Sigmoid colon (tissue), 4 donors: ENCODE results near the gene TRIM24.

Source experiments
- CTCF ChIP-seq, 4 experiments: fragments of 450-650 bp in 3 of 4; fragments of 200-600 bp in 1 of 4; IDR thresholded peaks; one replicate each; pipeline ENCODE4 v1.5.1; 2016 to 2019; ENCODE audit warnings: antibody characterized with exemption in 4 of 4, mild to moderate bottlenecking in 3 of 4, moderate library complexity in 2 of 4
- POLR2A ChIP-seq, 2 donors: fragments of 450-650 bp; IDR thresholded peaks; one replicate each; pipeline ENCODE4 v1.6.1; 2016; ENCODE audit warnings: antibody characterized with exemption in 2 of 2, mild to moderate bottlenecking in 2 of 2, moderate library complexity in 2 of 2
- POLR2AphosphoS5 ChIP-seq, 4 donors: sonication (generic); formaldehyde crosslinking; IDR thresholded peaks; one replicate each; pipeline ENCODE4 v1.6.1; 2017; ENCODE audit warnings: antibody characterized with exemption in 4 of 4

- no peak for TF ChIP-seq CTCF (IDR thresholded peaks at IDR 0.05)
- TF ChIP-seq POLR2AphosphoS5 (IDR thresholded peaks at IDR 0.05): no peak
- TF ChIP-seq POLR2A (IDR thresholded peaks at IDR 0.05): no peak
Observed at GRCh38 chr7:138585283-138585993, 125.4 kb downstream of the TRIM24 start.
